ENCODE data around the gene OTOG.

GRCh38 chr11:17558025-17558780 is 11.1 kb downstream of the OTOG start:
- TF ChIP-seq CTCF (IDR thresholded peaks at IDR 0.05; ENCODE audit: extremely low read depth in 1 of 2, insufficient read depth in 1 of 2, low read depth in 1 of 2, low read length in 2 of 2) (no peak), POLR2A (IDR thresholded peaks at IDR 0.05; ENCODE audit: low read depth, low read length) (no peak), POLR2AphosphoS5 (IDR thresholded peaks at IDR 0.05; ENCODE audit: insufficient read depth, low read depth, low read length) (no peak), JUN (IDR thresholded peaks at IDR 0.05; ENCODE audit: borderline replicate concordance, insufficient read depth, insufficient read length, low read depth) (no peak), EZH2 (IDR thresholded peaks at IDR 0.05; ENCODE audit: borderline replicate concordance, low read depth, low read length, severe bottlenecking) (no peak), MAX (IDR thresholded peaks at IDR 0.05; ENCODE audit: insufficient read depth, insufficient read length) (no peak), MYC (IDR thresholded peaks at IDR 0.05; ENCODE audit: low read depth, low read length) (no peak), GATA2 (IDR thresholded peaks at IDR 0.05; ENCODE audit: insufficient read depth, insufficient read length, low read depth, low read length) (no peak)

Data from endothelial cell of umbilical vein (primary cell).